H4 (cell line): ENCODE measurements around the gene DTNA. TPM values are rescaled to one million over a fixed set of nuclear protein-coding genes. Genes with fewer than 3 reads are reported as not detected.
A peak's percentile ranks its signal among the peaks of the same experiment; 100 is the strongest.

Source experiments
- DNase-seq: peaks from one replicate; pipeline ENCODE4 v3.0.0-alpha.2; 2015; ENCODE audit warnings: low spot score
- total RNA-seq: library from RNA; depleted of rRNA; stranded (reverse); fragments of >200 nt; shearing (Covaris generic); gene quantifications from 2 replicates; pipeline ENCODE4 v1.2.3, GENCODE V29; 2014

DTNA gene
- total RNA-seq, 1 experiment from 2014 or later: 17.9 TPM

- DNase-seq: no peak
Measured at GRCh38 chr18:34771958-34772357, 61.9 kb downstream of the DTNA start.

DNA sequence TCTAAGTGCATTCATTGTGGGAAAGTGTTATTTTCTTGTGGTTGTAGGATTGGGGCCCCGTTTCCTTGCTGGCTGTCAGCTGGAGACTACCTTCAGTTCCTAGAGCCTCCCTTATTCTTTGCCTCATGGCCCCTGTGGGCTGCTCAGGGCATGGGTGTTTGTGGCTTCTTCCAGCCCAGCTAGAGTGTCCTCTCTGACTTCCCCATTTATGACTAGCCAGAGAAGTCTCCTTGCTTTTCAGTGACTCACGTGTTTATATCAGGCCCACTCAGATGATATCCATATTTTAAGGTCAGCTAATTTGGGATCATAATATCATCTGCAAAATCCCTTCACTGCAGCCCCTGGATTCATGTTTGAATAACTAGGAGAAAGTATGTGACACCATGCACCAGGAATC is 62.8 kb downstream of the DTNA start:
- no peak for DNase-seq

GRCh38 chr18:34773378-34773777 is 63.3 kb downstream of the DTNA start:
- no peak for DNase-seq

DNA sequence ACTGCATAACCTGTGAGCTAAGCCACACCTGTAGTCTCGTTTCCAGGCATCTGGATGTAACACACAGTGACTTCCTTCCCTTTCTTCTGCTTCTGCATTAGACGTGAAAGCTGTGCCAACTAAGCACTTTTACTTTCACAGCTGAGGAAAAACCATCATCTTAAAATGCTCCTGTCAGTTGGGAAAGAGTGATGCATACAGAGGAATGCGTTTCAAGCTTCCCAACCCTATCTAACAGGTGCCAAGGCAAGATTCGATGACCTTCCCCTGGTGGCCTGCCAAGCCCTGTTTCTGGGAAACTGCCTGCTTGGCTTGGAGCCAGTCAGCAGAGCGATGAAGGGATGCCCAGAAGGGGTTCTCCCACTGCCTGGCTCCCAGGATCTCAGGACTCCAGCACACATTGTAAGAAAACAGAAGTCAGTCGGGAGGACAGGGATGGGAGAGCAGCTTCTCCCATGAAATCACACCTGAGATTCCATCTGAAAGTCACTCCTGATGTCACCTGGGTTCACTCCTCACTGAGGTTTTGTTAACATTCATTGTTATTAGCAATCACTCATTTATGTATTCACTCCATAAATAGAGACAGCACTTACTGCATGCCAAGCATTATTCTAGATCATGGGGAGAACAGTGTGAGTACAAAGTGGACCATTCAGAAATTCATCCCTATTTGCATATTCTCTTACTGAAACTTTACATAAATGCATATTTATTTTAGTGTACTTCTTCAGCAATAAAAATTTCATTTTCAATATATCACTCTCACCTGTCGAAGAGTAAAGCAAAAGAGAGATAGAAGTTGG is 64.1 kb downstream of the DTNA start:
- peak; percentile 13 for DNase-seq

- DNase-seq: no peak
Measured at GRCh38 chr18:34775461-34775860, 65.4 kb downstream of the DTNA start.

GRCh38 chr18:34779112-34779511 is 69.0 kb downstream of the DTNA start:
- no peak for DNase-seq

GRCh38 chr18:34780856-34781255 is 70.8 kb downstream of the DTNA start:
- no peak for DNase-seq

GRCh38 chr18:34783501-34783900 is 73.4 kb downstream of the DTNA start:
- DNase-seq: no peak

GRCh38 chr18:34786162-34786741 is 76.2 kb downstream of the DTNA start:
- no peak for DNase-seq

GRCh38 chr18:34787931-34788532 is 77.9 kb downstream of the DTNA start:
- DNase-seq: peak; percentile 47

DNA sequence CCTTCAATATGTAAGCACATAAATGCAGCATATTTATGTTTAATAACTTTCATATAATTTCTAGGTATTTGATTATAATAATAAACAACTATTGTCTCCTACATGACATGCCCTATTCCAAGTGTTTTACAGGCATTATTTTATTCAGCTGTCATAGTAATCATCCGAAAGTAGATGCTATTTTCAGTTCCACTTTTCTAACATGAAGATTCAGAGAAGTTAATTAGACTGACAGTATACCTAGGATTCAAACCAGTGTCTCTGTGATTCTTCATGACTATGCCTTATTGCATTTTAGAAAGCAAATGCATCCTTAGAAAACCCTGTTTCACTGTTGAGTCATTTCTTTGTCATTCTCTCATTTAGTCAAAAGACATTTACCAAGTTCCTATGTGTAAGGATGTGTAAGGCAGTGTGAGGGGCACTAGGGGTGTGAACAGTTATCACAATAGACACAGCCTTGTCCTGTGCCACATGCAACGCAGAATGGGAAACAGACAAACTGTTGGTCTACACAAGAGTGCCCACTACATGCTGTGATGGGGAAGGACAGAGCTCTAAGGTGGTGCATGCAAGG is 79.8 kb downstream of the DTNA start:
- no peak for DNase-seq

DNA sequence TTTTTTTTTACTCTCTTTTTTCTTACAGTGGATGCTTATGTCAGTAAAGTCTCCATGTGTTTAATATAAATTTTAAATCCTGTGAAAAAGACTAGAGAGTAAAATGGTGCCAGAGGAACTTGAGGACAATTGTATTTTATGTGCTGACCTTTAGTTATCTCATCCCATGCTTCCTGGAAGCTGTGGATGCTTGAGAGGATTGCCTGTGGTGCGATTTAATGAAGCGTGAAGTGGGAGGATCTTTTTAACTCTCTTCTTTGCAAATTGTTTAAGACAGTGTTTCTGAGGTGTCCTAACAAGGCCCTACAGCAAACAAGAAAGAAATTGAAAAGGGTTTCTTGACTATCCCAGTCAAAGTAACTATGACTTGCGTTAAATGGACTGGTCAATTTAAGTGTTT is 84.2 kb downstream of the DTNA start:
- no peak for DNase-seq

DNA sequence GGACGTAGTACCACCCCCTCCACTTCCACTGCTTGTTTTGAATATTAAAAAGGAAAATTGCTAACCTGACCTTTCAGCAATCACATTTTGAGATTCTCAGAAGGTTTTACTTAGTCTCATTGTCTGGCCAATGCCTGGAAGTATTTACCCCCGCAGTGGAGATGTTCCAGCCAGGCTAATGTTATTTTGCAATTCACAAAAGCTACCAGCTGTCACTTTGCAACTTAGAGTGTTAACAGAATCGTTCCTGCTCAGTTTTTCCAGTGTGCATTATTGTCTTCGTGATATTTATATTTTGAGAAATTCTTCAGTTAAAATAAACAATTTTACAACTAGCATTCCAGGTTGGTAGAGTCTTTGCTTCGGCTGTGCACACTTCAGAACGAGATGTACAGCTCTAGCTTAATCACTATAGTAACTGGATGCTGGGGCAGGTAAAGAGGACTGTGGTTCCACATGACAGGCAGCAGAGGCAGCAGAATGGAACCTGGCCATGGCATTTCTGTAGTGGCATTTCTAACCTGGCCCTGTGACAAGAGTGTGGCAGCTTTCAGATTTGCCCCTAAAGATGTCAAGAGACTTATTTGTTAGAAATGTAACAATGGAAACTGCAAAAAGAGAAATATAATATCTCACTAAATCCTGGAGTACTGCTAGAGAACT is 85.1 kb downstream of the DTNA start:
- no peak for DNase-seq

DNA sequence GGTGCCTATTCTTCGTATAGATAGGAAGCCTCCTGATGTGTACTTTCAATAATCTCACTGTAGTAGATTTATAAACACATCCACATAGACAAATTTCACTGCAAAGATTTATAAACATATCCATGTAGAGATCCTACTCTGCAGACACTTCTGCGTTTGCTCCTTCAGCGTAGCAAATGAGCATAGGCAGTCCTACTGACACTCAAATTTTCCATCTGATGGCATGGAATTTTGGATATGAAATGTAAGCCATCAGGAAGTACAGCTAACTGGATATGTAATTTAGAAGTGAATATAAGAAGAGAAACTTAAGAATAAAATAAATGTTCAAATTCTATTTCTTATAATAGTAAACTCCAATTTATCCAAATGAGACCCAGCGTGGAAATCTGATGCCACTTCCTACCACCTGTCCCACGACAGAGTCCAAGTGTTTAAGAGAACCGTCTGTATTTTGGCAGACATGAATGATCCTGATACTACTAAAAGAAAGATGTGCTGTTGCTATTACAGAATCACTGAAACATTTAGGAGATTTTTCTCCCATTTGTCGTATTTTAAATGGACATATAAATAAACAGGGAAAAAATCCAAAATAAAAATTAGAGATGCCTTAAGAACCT is 86.0 kb downstream of the DTNA start:
- no peak for DNase-seq

DNA sequence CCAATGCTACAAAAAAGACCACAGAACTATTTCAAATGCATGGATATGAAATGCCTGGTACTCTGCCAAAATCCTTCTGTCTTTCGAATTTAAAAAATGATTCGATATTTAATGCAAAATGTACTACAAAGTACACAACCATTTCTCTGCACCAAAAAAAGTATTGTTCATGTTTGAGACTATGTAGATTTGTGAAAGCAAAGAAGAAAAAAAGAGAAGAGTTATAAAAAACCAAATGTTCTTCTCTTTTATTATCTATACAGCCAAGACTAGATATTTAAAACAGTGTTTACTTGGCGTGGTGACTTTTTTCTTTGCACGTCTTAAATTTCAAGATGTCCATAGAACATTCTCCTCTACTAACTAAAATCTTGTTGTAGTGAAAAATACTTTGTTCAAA is 89.2 kb downstream of the DTNA start:
- no peak for DNase-seq

DNA sequence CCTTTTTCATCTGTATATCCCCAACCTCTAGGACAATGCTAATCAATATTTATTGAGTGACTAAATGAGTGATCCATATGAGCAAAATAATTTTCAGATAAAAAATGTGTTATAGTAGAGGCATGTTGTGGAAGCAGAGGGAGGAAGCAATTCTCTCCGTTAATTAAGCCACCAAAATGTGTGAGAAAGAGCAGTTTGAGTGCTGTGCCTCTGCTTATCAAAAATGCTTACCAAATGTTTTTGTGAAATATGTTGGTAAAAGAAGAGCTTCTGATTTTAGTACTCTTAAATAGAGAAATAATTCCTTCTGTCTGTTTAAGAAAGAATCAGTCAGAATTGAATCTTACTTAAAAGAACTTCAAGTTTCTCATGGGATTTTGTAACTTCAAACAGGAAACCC is 90.3 kb downstream of the DTNA start:
- DNase-seq: no peak

DNA sequence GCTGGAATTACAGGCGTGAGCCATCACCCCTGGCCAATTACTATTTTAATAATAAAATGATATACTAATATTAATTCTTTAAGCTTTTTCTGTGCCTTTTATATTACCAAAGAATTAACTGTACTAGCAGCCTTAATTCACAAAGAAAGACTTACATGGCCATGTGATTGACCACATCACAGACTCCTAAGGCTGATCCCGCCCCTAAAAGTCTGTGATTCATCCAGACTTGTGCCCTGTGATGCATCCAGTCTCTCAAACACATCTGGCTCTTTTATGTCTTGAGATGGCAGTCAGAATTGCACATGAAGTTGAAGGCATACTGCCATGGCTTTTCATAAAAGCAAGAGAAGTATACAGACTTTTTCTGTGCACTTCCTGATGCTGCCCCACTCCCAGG is 91.7 kb downstream of the DTNA start:
- peak; percentile 46 for DNase-seq

DNA sequence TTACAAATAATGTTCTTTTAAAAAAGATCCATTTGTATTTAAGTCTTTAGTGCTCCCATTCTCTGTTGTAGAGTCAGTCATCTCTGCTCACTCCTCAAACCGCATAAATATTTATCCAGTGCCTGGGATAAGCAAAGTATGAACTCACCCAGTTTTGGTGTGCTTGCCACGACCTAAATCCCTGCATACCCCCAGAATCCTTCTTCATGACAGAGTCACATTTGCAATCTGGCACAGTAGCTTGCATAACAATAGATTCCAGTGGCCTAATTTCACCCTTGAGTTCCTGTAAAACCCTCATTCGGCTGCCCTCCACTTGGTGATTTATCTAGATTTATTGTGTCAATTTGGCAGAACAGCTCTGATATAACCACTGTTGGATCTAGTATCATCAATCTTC is 92.9 kb downstream of the DTNA start:
- DNase-seq: peak; percentile 24

- DNase-seq: no peak
Measured at GRCh38 chr18:34803877-34804400, 93.8 kb downstream of the DTNA start.

DNA sequence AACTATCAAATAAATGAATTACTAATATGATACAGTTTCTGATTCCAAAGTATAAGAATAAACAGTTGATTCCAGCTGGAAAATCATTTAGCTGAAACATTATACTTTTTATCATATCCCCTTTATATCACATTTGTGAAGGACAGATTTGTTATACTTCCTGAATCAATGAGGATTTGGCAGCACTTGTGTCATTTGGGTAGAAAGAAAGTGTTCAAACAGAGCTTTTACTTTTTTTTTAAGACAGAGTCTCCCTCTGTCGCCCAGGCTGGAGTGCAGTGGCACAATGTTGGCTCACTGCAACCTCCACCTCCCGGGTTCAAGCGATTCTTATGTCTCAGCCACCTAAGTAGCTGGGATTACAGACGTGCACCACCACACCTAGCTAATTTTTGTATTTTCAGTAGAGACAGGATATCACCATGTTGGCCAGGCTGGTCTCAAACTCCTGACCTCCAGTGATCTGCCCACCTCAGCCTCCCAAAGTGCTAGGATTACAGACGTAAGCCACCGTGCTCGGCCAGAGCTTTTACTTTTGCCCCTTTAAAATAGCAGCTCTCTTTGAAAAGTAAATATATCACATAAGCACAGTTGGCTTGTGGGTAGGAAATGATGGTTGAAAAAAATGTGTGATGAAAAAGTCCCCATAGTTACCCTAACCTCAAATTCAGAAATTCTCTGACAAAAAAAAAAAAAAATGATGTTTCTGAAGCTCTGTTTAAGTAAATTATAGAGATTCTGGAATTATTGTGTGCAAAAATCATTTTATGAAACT is 95.2 kb downstream of the DTNA start:
- no peak for DNase-seq

- no peak for DNase-seq
Measured at GRCh38 chr18:34805878-34806351, 95.8 kb downstream of the DTNA start.
